ENCODE data around the gene AEBP1. TPM values are rescaled to one million over a fixed set of nuclear protein-coding genes. Genes with fewer than 3 reads are reported as not detected.

The AEBP1 gene
- total and polyA plus RNA-seq, 2 donors (not counting 1 experiment from before 2014, with no cell fraction given): 44.4 to 133 TPM

- H3K4me2 ChIP-seq (ENCODE audit: extremely low read depth, insufficient read depth, low read length): no peak overlapping the region
- DNase-seq (ENCODE audit: low read depth in 2 of 2): no peak
- H3K4me3 ChIP-seq (replicated peaks in 1 of 4; ENCODE audit: control extremely low read depth in 1 of 4, insufficient read depth in 1 of 4, low read depth in 3 of 4, low read length in 4 of 4): peak overlapping the region in 1 of 4 experiments; percentile 87
- H3K27ac ChIP-seq (ENCODE audit: insufficient read depth, low read length): no peak overlapping the region
- H3K36me3 ChIP-seq (ENCODE audit: control insufficient read depth, insufficient read depth, low read length): peaks cover 16% of the 10 kb centered on the region
- TF ChIP-seq, protein P1, sequence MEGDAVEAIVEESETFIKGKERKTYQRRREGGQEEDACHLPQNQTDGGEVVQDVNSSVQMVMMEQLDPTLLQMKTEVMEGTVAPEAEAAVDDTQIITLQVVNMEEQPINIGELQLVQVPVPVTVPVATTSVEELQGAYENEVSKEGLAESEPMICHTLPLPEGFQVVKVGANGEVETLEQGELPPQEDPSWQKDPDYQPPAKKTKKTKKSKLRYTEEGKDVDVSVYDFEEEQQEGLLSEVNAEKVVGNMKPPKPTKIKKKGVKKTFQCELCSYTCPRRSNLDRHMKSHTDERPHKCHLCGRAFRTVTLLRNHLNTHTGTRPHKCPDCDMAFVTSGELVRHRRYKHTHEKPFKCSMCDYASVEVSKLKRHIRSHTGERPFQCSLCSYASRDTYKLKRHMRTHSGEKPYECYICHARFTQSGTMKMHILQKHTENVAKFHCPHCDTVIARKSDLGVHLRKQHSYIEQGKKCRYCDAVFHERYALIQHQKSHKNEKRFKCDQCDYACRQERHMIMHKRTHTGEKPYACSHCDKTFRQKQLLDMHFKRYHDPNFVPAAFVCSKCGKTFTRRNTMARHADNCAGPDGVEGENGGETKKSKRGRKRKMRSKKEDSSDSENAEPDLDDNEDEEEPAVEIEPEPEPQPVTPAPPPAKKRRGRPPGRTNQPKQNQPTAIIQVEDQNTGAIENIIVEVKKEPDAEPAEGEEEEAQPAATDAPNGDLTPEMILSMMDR (conservative IDR thresholded peaks at IDR 0.05 in 1 of 2, IDR thresholded peaks at IDR 0.05 in 1 of 2; ENCODE audit: low read depth in 1 of 2, low read length in 2 of 2): no peak
- no peak for TF ChIP-seq EZH2 (IDR thresholded peaks at IDR 0.05; ENCODE audit: low read length, missing control alignments)
- H3K27me3 ChIP-seq (ENCODE audit: control insufficient read depth, insufficient read depth, low read length): no peaks in the 10 kb centered on the region
- H3K9me3 ChIP-seq (ENCODE audit: control insufficient read depth, insufficient read depth, low read depth, low read length): no peaks in the 10 kb centered on the region
- peaks cover 21% of the 10 kb centered on the region for H3K4me1 ChIP-seq (ENCODE audit: control insufficient read depth, extremely low read depth, insufficient read depth, low read length)
- no peaks in the 10 kb centered on the region for H4K20me1 ChIP-seq (ENCODE audit: control insufficient read depth, extremely low read depth, insufficient read depth, low read length)
- H2AFZ ChIP-seq (ENCODE audit: low read length): no peak overlapping the region
- H3K9ac ChIP-seq (ENCODE audit: insufficient read depth, low read length): no peak overlapping the region
- H3K79me2 ChIP-seq (ENCODE audit: control insufficient read depth, insufficient read depth, low read length): no peaks in the 10 kb centered on the region
These were observed 2.3 kb downstream of the AEBP1 start for GRCh38 chr7:44106311-44107065.

DNA sequence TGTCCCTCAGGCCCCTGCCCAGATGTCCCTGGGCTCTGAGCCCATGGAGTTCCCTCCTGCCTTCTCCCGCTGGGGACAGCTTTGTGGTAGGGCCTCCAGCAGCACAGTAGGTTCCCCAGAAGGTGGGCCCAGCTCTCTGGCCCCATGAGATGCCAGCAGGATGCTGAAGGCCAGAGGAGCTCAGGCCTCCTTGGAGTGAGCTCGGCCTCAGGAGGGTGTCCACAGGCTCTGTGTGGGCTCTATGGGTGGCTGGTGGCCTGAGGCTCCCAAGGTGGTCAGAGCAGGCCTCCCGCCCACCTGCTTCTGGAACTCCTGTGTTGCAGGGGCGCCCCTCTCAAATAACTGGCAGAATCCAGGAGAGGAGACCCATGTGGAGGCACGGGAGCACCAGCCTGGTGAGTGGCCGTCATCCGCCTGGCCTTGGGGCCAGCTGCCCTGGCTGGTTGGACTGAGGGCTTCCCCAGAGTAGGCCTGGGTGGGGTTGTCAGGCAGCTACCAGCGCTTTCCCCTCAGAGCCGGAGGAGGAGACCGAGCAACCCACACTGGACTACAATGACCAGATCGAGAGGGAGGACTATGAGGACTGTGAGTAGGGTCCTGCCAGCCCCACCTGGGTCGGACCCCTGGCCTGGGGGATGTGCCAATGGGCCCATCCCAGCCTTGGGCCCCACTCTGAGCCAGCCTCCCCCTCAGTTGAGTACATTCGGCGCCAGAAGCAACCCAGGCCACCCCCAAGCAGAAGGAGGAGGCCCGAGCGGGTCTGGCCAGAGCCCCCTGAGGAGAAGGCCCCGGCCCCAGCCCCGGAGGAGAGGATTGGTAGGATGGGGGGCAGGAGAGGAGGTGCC, 3.2 kb downstream of the AEBP1 start:
- peak overlapping the region in 1 of 4 experiments; percentile 87 for H3K4me3 ChIP-seq (replicated peaks in 1 of 4; ENCODE audit: control extremely low read depth in 1 of 4, insufficient read depth in 1 of 4, low read depth in 3 of 4, low read length in 4 of 4)
- no peaks in the 10 kb centered on the region for H3K79me2 ChIP-seq (ENCODE audit: control insufficient read depth, insufficient read depth, low read length)
- H3K27ac ChIP-seq (ENCODE audit: insufficient read depth, low read length): no peak overlapping the region
- H3K36me3 ChIP-seq (ENCODE audit: control insufficient read depth, insufficient read depth, low read length): peaks cover 16% of the 10 kb centered on the region
- no peaks in the 10 kb centered on the region for H4K20me1 ChIP-seq (ENCODE audit: control insufficient read depth, extremely low read depth, insufficient read depth, low read length)
- H3K9me3 ChIP-seq (ENCODE audit: control insufficient read depth, insufficient read depth, low read depth, low read length): no peaks in the 10 kb centered on the region
- H3K4me1 ChIP-seq (ENCODE audit: control insufficient read depth, extremely low read depth, insufficient read depth, low read length): peaks cover 15% of the 10 kb centered on the region
- no peak for DNase-seq (ENCODE audit: low read depth in 2 of 2)
- H2AFZ ChIP-seq (ENCODE audit: low read length): no peak overlapping the region
- no peak overlapping the region for H3K9ac ChIP-seq (ENCODE audit: insufficient read depth, low read length)
- TF ChIP-seq, protein P1 (conservative IDR thresholded peaks at IDR 0.05 in 1 of 2, IDR thresholded peaks at IDR 0.05 in 1 of 2; ENCODE audit: low read depth in 1 of 2, low read length in 2 of 2): no peak
- no peak for TF ChIP-seq EZH2 (IDR thresholded peaks at IDR 0.05; ENCODE audit: low read length, missing control alignments)
- no peak overlapping the region for H3K4me2 ChIP-seq (ENCODE audit: extremely low read depth, insufficient read depth, low read length)
- no peaks in the 10 kb centered on the region for H3K27me3 ChIP-seq (ENCODE audit: control insufficient read depth, insufficient read depth, low read length)

Data from fibroblast of lung (primary cell).